Measurements from ENCODE around the gene AMD1.

GRCh38 chr6:110890288-110890687, 15.7 kb downstream of the AMD1 start:
- TF ChIP-seq CTCF (IDR thresholded peaks at IDR 0.05) (no peak), POLR2A (IDR thresholded peaks at IDR 0.05; ENCODE audit: low read depth) (no peak), POLR2AphosphoS5 (IDR thresholded peaks at IDR 0.05) (no peak), EP300 (IDR thresholded peaks at IDR 0.05) (no peak)

All from esophagus muscularis mucosa (tissue), 4 donors.